Smooth muscle cell (in vitro differentiated cells): ENCODE data around the gene SPO11. TPM values are rescaled to one million over a fixed set of nuclear protein-coding genes. Genes with fewer than 3 reads are reported as not detected.
A peak's percentile ranks its signal among the peaks of the same experiment; 100 is the strongest.

Source experiments
- DNase-seq: peaks from one replicate; lab custom pipeline; 2025; ENCODE audit not compliant: unreplicated experiment; lab: John Stamatoyannopoulos, UW
- H2AFZ ChIP-seq: fragments of 200-600 bp; sonication (generic); 2 replicates; pipeline ENCODE4 v1.6.0; 2016; ENCODE audit warnings: antibody characterized with exemption, low read depth, mild to moderate bottlenecking
- H3F3A ChIP-seq: fragments of 200-600 bp; sonication (generic); 2 replicates; pipeline ENCODE4 v1.6.0; 2017; ENCODE audit warnings: antibody characterized with exemption, low read depth
- H3K27ac ChIP-seq: fragments of 200-600 bp; sonication (generic); 2 replicates; pipeline ENCODE4 v1.5.1; 2016; ENCODE audit warnings: low read depth, mild to moderate bottlenecking
- H3K27me3 ChIP-seq: fragments of 200-600 bp; sonication (generic); 2 replicates; pipeline ENCODE4 v1.6.1; 2016; ENCODE audit warnings: low read depth, mild to moderate bottlenecking
- H3K36me3 ChIP-seq: fragments of 200-600 bp; sonication (generic); 2 replicates; pipeline ENCODE4 v1.5.1; 2016; ENCODE audit warnings: low read depth
- H3K4me1 ChIP-seq: fragments of 200-600 bp; sonication (generic); 2 replicates; pipeline ENCODE4 v1.5.1; 2016; ENCODE audit warnings: low read depth
- H3K4me2 ChIP-seq: fragments of 200-600 bp; sonication (generic); 2 replicates; pipeline ENCODE4 v1.6.0; 2016; ENCODE audit warnings: mild to moderate bottlenecking
- H3K4me3 ChIP-seq: fragments of 200-600 bp; sonication (generic); 2 replicates; pipeline ENCODE4 v1.5.1; 2016; ENCODE audit warnings: mild to moderate bottlenecking
- H3K79me2 ChIP-seq: fragments of 200-600 bp; sonication (generic); 2 replicates; pipeline ENCODE4 v1.6.0; 2016; ENCODE audit warnings: low read depth, mild to moderate bottlenecking
- H3K9ac ChIP-seq: fragments of 200-600 bp; sonication (generic); 2 replicates; pipeline ENCODE4 v1.6.0; 2016; ENCODE audit warnings: low read depth
- H3K9me3 ChIP-seq: fragments of 200-600 bp; sonication (generic); replicated peaks from 2 replicates; pipeline ENCODE4 v1.5.1; 2016; ENCODE audit warnings: low read depth
- H4K20me1 ChIP-seq: fragments of 200-600 bp; sonication (generic); 2 replicates; pipeline ENCODE4 v1.6.0; 2016; ENCODE audit warnings: low read depth
- CTCF ChIP-seq: fragments of 200-600 bp; sonication (generic); IDR thresholded peaks from 2 replicates; pipeline ENCODE4 v1.5.1; 2017; ENCODE audit warnings: borderline replicate concordance, mild to moderate bottlenecking, antibody characterized with exemption; ENCODE audit not compliant: insufficient read depth, poor library complexity, severe bottlenecking
- WGBS: methylation state at CpG from one replicate; pipeline ENCODE4 v1.1.7; 2016; ENCODE audit warnings: low lambda C conversion rate; 5-methylcytosine and 5-hydroxymethylcytosine counted together
- polyA plus RNA-seq: library from polyadenylated mRNA; unstranded; fragments of >200 nt; fragmentation: Nextera tagmentation; extraction: Ambion mirVana; gene quantifications from 2 replicates; pipeline ENCODE4 v1.2.1, GENCODE V29; 2016
- total RNA-seq: library from RNA; depleted of rRNA; stranded (reverse); fragments of >200 nt; gene quantifications from 2 replicates; pipeline ENCODE4 v1.2.3, GENCODE V29; 2014

Gene SPO11
- total and polyA plus RNA-seq, 2 experiments from 2014 or later, result not detected

- peaks cover 15% of the 10 kb centered on the region for H3K4me1 ChIP-seq
- no peak overlapping the region for H2AFZ ChIP-seq
- H3K79me2 ChIP-seq, result no peaks in the 10 kb centered on the region
- no peaks in the 10 kb centered on the region for H3K9me3 ChIP-seq
- WGBS, result 99% methylated on average over 4 of the region's 4 CpGs
- no peaks in the 10 kb centered on the region for H3K27me3 ChIP-seq
- H3K36me3 ChIP-seq, result no peaks in the 10 kb centered on the region
- no peak overlapping the region for H3K4me3 ChIP-seq
- TF ChIP-seq CTCF, result no peak
- peaks cover 3% of the 10 kb centered on the region for H4K20me1 ChIP-seq
- no peak for DNase-seq
- H3F3A ChIP-seq, result no peaks in the 10 kb centered on the region
- H3K9ac ChIP-seq, result no peak overlapping the region
- no peak overlapping the region for H3K4me2 ChIP-seq
- H3K27ac ChIP-seq, result no peak overlapping the region
These were observed 57.2 kb downstream of the SPO11 start for GRCh38 chr20:57386762-57387161.

- H4K20me1 ChIP-seq, result peaks cover under 1% of the 10 kb centered on the region
- no peaks in the 10 kb centered on the region for H3K9me3 ChIP-seq
- peaks cover 18% of the 10 kb centered on the region for H3K4me1 ChIP-seq
- no peaks in the 10 kb centered on the region for H3K79me2 ChIP-seq
- no peak overlapping the region for H3K4me2 ChIP-seq
- no peaks in the 10 kb centered on the region for H3K27me3 ChIP-seq
- H2AFZ ChIP-seq, result no peak overlapping the region
- H3K27ac ChIP-seq, result no peak overlapping the region
- DNase-seq, result no peak
- 96% methylated on average over 8 of the region's 8 CpGs for WGBS
- no peaks in the 10 kb centered on the region for H3K36me3 ChIP-seq
- H3K4me3 ChIP-seq, result no peak overlapping the region
- no peak overlapping the region for H3K9ac ChIP-seq
- H3F3A ChIP-seq, result no peaks in the 10 kb centered on the region
- TF ChIP-seq CTCF, result no peak
These were observed 57.9 kb downstream of the SPO11 start for GRCh38 chr20:57387463-57387862.

- Histone ChIP-seq H3K36me3 (no peaks in the 10 kb centered on the region), H3K4me1 (peaks cover 18% of the 10 kb centered on the region), H3K9me3 (no peaks in the 10 kb centered on the region), H3K79me2 (no peaks in the 10 kb centered on the region), H3K4me2 (no peak overlapping the region), H3K9ac (no peak overlapping the region), H3K27ac (no peak overlapping the region), H3F3A (no peaks in the 10 kb centered on the region), H4K20me1 (peaks cover 5% of the 10 kb centered on the region), H3K27me3 (no peaks in the 10 kb centered on the region), H3K4me3 (no peak overlapping the region), H2AFZ (no peak overlapping the region)
- no peak for DNase-seq
- WGBS, result 60% methylated on average over 7 of the region's 7 CpGs
- no peak for TF ChIP-seq CTCF
These were observed 58.4 kb downstream of the SPO11 start for GRCh38 chr20:57387945-57388371.

- H3K36me3 ChIP-seq, result no peaks in the 10 kb centered on the region
- peak overlapping the region; percentile 75 for H2AFZ ChIP-seq
- no peaks in the 10 kb centered on the region for H3K79me2 ChIP-seq
- H3K4me1 ChIP-seq, result peaks cover 18% of the 10 kb centered on the region
- no peaks in the 10 kb centered on the region for H3K9me3 ChIP-seq
- 8% methylated on average over 47 of the region's 57 CpGs for WGBS
- H3K4me3 ChIP-seq, result peak overlapping the region; percentile 40
- peak; percentile 26 for TF ChIP-seq CTCF
- H3K9ac ChIP-seq, result no peak overlapping the region
- no peaks in the 10 kb centered on the region for H3K27me3 ChIP-seq
- peak overlapping the region; percentile 11 for H3K27ac ChIP-seq
- peaks cover 8% of the 10 kb centered on the region for H4K20me1 ChIP-seq
- peak overlapping the region; percentile 90 for H3K4me2 ChIP-seq
- no peaks in the 10 kb centered on the region for H3F3A ChIP-seq
- DNase-seq, result peak; percentile 22
These were observed 59.5 kb downstream of the SPO11 start for GRCh38 chr20:57388953-57389694.
